ENCODE measurements around the gene VPS13D.

The VPS13D gene

DNA sequence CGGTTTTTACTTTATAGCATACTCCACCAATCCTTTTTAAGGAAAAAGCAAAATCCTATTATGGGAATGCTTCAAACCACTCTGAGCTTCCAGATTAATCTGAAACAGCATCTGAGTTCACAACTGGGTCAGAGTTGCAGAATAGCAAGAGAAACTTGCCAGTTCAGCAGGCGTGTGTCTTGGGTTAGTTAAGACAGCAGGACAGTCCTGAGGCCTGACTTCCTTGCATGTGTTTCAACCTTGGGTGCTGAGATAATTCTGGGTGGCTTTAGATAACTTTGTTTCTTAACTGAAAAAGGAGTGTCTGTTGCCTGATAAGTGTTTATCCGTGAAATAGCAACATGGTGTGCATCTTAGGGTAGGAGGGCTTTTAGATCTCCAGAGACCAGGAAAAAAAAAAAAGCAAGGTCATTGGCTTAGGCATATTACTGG is 218.9 kb downstream of the VPS13D start:
- ChIA-PET POLR2A (no interaction called here), CTCF (no interaction called here)
- TF ChIP-seq, protein P1, sequence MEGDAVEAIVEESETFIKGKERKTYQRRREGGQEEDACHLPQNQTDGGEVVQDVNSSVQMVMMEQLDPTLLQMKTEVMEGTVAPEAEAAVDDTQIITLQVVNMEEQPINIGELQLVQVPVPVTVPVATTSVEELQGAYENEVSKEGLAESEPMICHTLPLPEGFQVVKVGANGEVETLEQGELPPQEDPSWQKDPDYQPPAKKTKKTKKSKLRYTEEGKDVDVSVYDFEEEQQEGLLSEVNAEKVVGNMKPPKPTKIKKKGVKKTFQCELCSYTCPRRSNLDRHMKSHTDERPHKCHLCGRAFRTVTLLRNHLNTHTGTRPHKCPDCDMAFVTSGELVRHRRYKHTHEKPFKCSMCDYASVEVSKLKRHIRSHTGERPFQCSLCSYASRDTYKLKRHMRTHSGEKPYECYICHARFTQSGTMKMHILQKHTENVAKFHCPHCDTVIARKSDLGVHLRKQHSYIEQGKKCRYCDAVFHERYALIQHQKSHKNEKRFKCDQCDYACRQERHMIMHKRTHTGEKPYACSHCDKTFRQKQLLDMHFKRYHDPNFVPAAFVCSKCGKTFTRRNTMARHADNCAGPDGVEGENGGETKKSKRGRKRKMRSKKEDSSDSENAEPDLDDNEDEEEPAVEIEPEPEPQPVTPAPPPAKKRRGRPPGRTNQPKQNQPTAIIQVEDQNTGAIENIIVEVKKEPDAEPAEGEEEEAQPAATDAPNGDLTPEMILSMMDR (IDR thresholded peaks at IDR 0.05; ENCODE audit: control extremely low read depth, extremely low read depth, low read depth, missing control alignments) = no peak
- DNase-seq (ENCODE audit: extremely low spot score) = no peak

DNA sequence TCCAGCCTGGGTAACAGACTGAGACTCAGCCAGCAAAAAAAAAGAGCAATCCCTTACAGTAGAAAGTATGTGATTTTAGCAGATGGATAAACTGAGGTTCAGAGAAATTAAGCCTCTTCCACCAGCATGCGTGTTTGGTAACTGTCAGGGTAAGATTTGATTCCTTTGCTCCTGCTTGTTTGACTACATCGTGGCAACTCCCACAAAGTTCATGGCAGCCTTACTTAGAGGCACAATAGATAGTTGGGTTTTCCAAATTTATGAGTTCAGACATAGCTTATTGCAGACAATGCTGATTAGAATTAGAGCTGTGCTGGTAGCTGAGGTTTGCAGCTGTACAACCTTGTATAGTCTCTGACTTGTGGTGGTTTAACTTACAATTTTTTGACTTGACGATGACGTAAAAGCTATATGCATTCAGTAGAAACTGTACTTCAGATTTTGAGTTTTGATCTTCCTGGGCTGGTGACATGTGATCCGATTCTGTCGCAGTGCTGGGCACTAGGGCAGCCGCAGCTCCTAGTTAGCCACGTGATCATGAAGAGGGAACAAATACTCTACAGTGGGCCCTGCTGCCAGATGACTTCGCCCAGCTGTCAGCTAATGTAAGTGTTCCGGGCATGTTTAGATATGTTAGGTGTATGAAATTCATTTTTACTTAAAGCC is 220.4 kb downstream of the VPS13D start:
- POLR2A ChIA-PET = no interaction called here
- DNase-seq (ENCODE audit: extremely low spot score) = no peak

GRCh38 chr1:12450756-12451559 is 221.1 kb downstream of the VPS13D start:
- no peak for DNase-seq (ENCODE audit: extremely low spot score)
- POLR2A ChIA-PET = no interaction called here
- CTCF ChIA-PET = interaction anchor here (0.9 kb wide), 1 partner anchor 13 kb away, joined by 3 read pairs; no protein-coding TSS in a partner anchor
- TF ChIP-seq, protein P1 (IDR thresholded peaks at IDR 0.05; ENCODE audit: control extremely low read depth, extremely low read depth, low read depth, missing control alignments) = no peak

More for the DNA sequence above, 220.4 kb downstream of the VPS13D start:
- CTCF ChIA-PET = interaction anchor here (0.8 to 0.9 kb wide), 2 partner anchors 9 to 12 kb away, joined by 3 read pairs; no protein-coding TSS in a partner anchor
- TF ChIP-seq, protein P1 (IDR thresholded peaks at IDR 0.05; ENCODE audit: control extremely low read depth, extremely low read depth, low read depth, missing control alignments) = no peak

DNA sequence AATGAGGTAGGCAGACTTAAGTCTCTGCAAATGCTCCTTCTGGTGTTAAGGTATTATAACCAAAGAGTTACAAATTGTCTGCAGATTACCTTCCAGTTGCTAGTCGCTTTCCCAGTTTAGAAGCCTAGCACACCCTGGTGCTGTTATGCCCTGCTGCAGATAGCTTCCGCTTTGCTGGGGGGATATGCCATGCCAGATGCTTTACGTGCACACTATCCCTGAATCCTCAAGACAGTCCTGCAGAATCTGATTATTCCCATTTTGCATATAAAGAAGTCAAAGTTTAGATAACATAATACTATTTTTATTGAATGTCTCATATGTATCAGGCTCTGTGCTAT is 221.7 kb downstream of the VPS13D start:
- TF ChIP-seq, protein P1 (IDR thresholded peaks at IDR 0.05; ENCODE audit: control extremely low read depth, extremely low read depth, low read depth, missing control alignments) = no peak
- DNase-seq (ENCODE audit: extremely low spot score) = no peak
- POLR2A ChIA-PET = no interaction called here
- CTCF ChIA-PET = no interaction called here

- no peak for DNase-seq (ENCODE audit: extremely low spot score)
- CTCF ChIA-PET = interaction anchor here (1.4 kb wide), 1 partner anchor 11 kb away, joined by 3 read pairs; no protein-coding TSS in a partner anchor
- POLR2A ChIA-PET = no interaction called here
- TF ChIP-seq, protein P1 (IDR thresholded peaks at IDR 0.05; ENCODE audit: control extremely low read depth, extremely low read depth, low read depth, missing control alignments) = no peak
Observed at GRCh38 chr1:12452262-12452661, 222.4 kb downstream of the VPS13D start.

DNA sequence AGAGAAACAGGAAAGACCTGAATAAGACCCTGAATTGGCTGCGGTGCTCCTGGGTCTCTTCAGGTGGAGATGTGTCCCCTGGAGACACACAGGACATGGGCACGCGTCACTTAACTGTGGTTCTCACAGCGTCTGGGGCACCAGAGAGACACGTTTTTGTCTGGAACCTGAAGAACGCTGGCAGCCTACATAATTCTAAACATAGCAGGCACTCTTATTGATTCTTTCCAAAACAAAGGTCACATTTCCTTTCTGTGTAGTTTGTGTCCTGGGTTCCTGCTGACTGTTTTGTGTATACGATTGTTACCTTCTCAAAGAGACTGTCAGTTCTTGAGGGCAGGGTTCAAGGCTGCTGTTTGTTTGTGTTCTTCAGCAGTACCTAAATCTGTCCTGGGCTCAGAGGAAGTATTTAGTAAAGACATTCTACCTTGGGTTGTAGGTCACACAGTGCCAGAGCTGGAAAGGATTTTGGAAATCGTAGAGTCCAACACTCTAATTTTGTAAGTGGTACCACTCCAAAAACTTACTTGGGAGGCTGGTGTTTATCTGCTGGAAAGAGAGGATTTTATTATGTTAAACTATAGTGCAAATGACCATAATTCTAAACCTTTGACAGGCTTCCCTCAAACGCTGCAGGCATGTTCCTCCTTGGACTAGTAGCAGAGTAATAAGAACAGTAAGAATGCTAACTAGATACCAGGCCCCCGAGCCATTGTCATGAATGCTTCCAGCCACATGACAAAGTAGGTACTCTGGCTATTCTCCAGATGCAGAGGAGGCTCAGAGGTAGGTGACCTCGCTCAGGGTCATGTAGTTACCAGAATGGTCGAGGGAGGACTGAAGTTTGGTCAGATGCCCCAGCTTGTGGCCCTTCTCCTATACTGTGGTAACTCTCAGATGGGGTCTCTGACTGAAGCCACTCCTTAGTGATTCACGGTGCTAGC is 223.8 kb downstream of the VPS13D start:
- ChIA-PET CTCF (interaction anchor here (1.4 to 1.5 kb wide), 2 partner anchors 9 to 112 kb away, joined by 3 read pairs; no protein-coding TSS in a partner anchor), POLR2A (no interaction called here)
- TF ChIP-seq, protein P1 (IDR thresholded peaks at IDR 0.05; ENCODE audit: control extremely low read depth, extremely low read depth, low read depth, missing control alignments) = no peak
- DNase-seq (ENCODE audit: extremely low spot score) = no peak
